GM20000 (cell line): Measurements from ENCODE around the gene LVRN.

Source experiments
- DNase-seq: peaks from one replicate; pipeline ENCODE4 v3.0.0; 2012; ENCODE audit warnings: low spot score
- TF ChIP-seq, protein P1 (sequence below): IDR thresholded peaks from 2 replicates; pipeline ENCODE4 v1.5.1; 2012; ENCODE audit warnings: mild to moderate bottlenecking, control low read depth; ENCODE audit errors: extremely low read depth, missing control alignments

Gene LVRN

DNA sequence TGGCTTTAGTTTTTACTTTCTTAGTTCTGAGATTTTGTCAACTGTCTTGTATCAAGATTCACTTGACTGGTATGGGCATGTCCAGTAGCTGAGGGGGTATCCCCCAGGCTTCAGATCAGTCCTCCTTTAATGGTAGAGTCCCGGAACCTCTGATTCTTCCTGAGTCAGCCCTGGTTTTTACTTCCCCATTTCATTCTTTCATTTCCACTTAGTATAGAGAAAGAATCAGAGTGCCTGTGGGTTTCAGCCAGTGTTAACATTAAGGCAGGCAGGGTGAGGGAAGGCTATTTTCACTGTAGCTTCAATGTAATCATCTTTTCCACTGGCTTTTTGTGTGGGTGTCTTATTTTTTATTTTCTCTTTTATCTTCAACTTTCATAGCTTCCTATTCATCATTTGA lies 114.2 kb downstream of the LVRN start:
- TF ChIP-seq, protein P1, sequence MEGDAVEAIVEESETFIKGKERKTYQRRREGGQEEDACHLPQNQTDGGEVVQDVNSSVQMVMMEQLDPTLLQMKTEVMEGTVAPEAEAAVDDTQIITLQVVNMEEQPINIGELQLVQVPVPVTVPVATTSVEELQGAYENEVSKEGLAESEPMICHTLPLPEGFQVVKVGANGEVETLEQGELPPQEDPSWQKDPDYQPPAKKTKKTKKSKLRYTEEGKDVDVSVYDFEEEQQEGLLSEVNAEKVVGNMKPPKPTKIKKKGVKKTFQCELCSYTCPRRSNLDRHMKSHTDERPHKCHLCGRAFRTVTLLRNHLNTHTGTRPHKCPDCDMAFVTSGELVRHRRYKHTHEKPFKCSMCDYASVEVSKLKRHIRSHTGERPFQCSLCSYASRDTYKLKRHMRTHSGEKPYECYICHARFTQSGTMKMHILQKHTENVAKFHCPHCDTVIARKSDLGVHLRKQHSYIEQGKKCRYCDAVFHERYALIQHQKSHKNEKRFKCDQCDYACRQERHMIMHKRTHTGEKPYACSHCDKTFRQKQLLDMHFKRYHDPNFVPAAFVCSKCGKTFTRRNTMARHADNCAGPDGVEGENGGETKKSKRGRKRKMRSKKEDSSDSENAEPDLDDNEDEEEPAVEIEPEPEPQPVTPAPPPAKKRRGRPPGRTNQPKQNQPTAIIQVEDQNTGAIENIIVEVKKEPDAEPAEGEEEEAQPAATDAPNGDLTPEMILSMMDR: no peak
- DNase-seq: peak; percentile 79
